Testis (tissue), 3 donors: ENCODE results near the gene PUM1. TPM values are rescaled to one million over a fixed set of nuclear protein-coding genes. Genes with fewer than 3 reads are reported as not detected.

Experiments used
- DNase-seq: peaks from one replicate; pipeline ENCODE4 v3.0.0-alpha.2; 2019
- H3K27ac ChIP-seq, 2 donors: fragments of 200-600 bp; sonication (generic); one replicate each; pipeline ENCODE4 v1.5.1; 2019
- H3K27me3 ChIP-seq: fragments of 200-600 bp; sonication (generic); one replicate; pipeline ENCODE4 v1.5.1; 2019
- H3K36me3 ChIP-seq: fragments of 200-600 bp; sonication (generic); one replicate; pipeline ENCODE4 v1.5.1; 2017; ENCODE audit warnings: low read depth; ENCODE audit errors: missing control alignments
- H3K4me1 ChIP-seq: fragments of 200-600 bp; sonication (generic); one replicate; pipeline ENCODE4 v1.5.1; 2019
- H3K4me3 ChIP-seq, 2 donors: fragments of 200-600 bp; sonication (generic); one replicate each; pipeline ENCODE4 v1.5.1; 2017 to 2019
- H3K9me3 ChIP-seq: fragments of 200-600 bp; sonication (generic); one replicate; pipeline ENCODE4 v1.5.1; 2017
- CTCF ChIP-seq, 3 experiments: fragments of 450-650 bp in 2 of 3; fragments of 200-600 bp in 1 of 3; sonication (generic) in 1 of 3; IDR thresholded peaks; one replicate each; pipeline ENCODE4 v1.5.1; 2016 to 2019; ENCODE audit warnings: antibody characterized with exemption in 3 of 3, mild to moderate bottlenecking in 2 of 3, moderate library complexity in 1 of 3
- POLR2A ChIP-seq: fragments of 450-650 bp; IDR thresholded peaks from one replicate; pipeline ENCODE4 v1.6.1; 2017; ENCODE audit warnings: antibody characterized with exemption, mild to moderate bottlenecking, moderate library complexity
- WGBS, 2 donors: methylation state at CpG; one replicate each; pipeline ENCODE4 v1.1.5; 2018; 5-methylcytosine and 5-hydroxymethylcytosine counted together
- intact Hi-C: fragments of 100-400 bp; cut with DNase I; formaldehyde crosslinking; loops from one replicate; pipeline ENCODE4 v1.15.1; 2023; ENCODE audit warnings: low total_unique reads
- polyA plus RNA-seq: library from polyadenylated mRNA; stranded (reverse); fragments of 350-450 nt; fragmentation: Illumina TruSeq; extraction: RNeasy Lipid Tissue Mini Kit (QIAGEN cat#74804); gene quantifications from one replicate; pipeline ENCODE4 v1.2.3, GENCODE V29; 2014; ENCODE audit warnings: low read depth, low replicate concordance; ENCODE audit not compliant: insufficient read depth
- total RNA-seq, 2 donors: library from RNA; depleted of rRNA; stranded (reverse); fragments of >200 nt; gene quantifications; one replicate each; pipeline ENCODE4 v1.2.3, GENCODE V29; 2016

The PUM1 gene
- total and polyA plus RNA-seq, 3 donors from 2014 or later = 41.3 to 89.0 (median 70.5) TPM

GRCh38 chr1:30914931-30915330 lies 150.6 kb downstream of the PUM1 start:
- H3K4me3 ChIP-seq = no peak overlapping the region
- no peaks in the 10 kb centered on the region for H3K4me1 ChIP-seq
- no peaks in the 10 kb centered on the region for H3K36me3 ChIP-seq
- no peaks in the 10 kb centered on the region for H3K27me3 ChIP-seq
- H3K9me3 ChIP-seq = no peaks in the 10 kb centered on the region
- 84 to 89% methylated on average over 4 of the region's 4 CpGs for WGBS, 2 donors
- intact Hi-C loops = loop anchor here (5.0 to 10.0 kb wide), 3 partner anchors 113 to 190 kb away; partner anchors contain the start of gene MATN1
- no peak overlapping the region for H3K27ac ChIP-seq
- no peak for TF ChIP-seq CTCF (IDR thresholded peaks at IDR 0.05)
- TF ChIP-seq POLR2A = no peak
- no peak for DNase-seq

- 85 to 100% methylated on average over 1 to 3 of the region's 3 CpGs for WGBS, 2 donors
- DNase-seq = no peak
- H3K27me3 ChIP-seq = no peaks in the 10 kb centered on the region
- H3K4me3 ChIP-seq = no peak overlapping the region
- intact Hi-C loops = loop anchor here (5.0 to 10.0 kb wide), 3 partner anchors 112 to 190 kb away; partner anchors contain the start of gene MATN1
- no peaks in the 10 kb centered on the region for H3K36me3 ChIP-seq
- no peaks in the 10 kb centered on the region for H3K9me3 ChIP-seq
- no peak overlapping the region for H3K27ac ChIP-seq
- TF ChIP-seq POLR2A (no peak), CTCF (IDR thresholded peaks at IDR 0.05) (no peak)
- peaks cover under 1% of the 10 kb centered on the region for H3K4me1 ChIP-seq
These were observed 151.0 kb downstream of the PUM1 start for GRCh38 chr1:30914587-30914922.

- DNase-seq = peak; percentile 43
- Histone ChIP-seq H3K27ac (no peak overlapping the region), H3K9me3 (no peaks in the 10 kb centered on the region)
These were observed 152.4 kb downstream of the PUM1 start for GRCh38 chr1:30912913-30913652.

GRCh38 chr1:30912224-30912623 lies 153.3 kb downstream of the PUM1 start:
- intact Hi-C loops = loop anchor here (5.0 to 10.0 kb wide), 3 partner anchors 110 to 187 kb away; partner anchors contain the start of gene MATN1
- Histone ChIP-seq H3K27ac (no peak overlapping the region), H3K4me1 (peaks cover 8% of the 10 kb centered on the region), H3K36me3 (no peaks in the 10 kb centered on the region), H3K27me3 (no peaks in the 10 kb centered on the region), H3K9me3 (no peaks in the 10 kb centered on the region), H3K4me3 (no peak overlapping the region)
- no peak for DNase-seq
- 92% methylated on average over 3 to 6 of the region's 6 CpGs for WGBS, 2 donors
- TF ChIP-seq POLR2A (no peak), CTCF (IDR thresholded peaks at IDR 0.05) (no peak)

More at GRCh38 chr1:30912913-30913652, 152.4 kb downstream of the PUM1 start:
- intact Hi-C loops = loop anchor here (5.0 to 10.0 kb wide), 3 partner anchors 111 to 188 kb away; partner anchors contain the start of gene MATN1
- Histone ChIP-seq H3K4me3 (no peak overlapping the region), H3K27me3 (no peaks in the 10 kb centered on the region), H3K36me3 (no peaks in the 10 kb centered on the region), H3K4me1 (peaks cover 8% of the 10 kb centered on the region)
- no peak for TF ChIP-seq CTCF (IDR thresholded peaks at IDR 0.05)
- no peak for TF ChIP-seq POLR2A
- WGBS, 2 donors = 85 to 96% methylated on average over 4 to 9 of the region's 10 CpGs
